GM12875 (cell line): ENCODE measurements around the gene FAM131A.

Experiments
- H3K4me3 ChIP-seq: one replicate; pipeline ENCODE4 v1.5.1; 2011; ENCODE audit warnings: low read depth, low read length, control low read depth
- TF ChIP-seq, protein P1 (sequence below): IDR thresholded peaks from 2 replicates; pipeline ENCODE4 v1.5.1; 2011; ENCODE audit warnings: low read depth, mild to moderate bottlenecking, control low read depth, inconsistent platforms, low read length, moderate library complexity, borderline replicate concordance; ENCODE audit not compliant: insufficient read depth

The FAM131A gene

DNA sequence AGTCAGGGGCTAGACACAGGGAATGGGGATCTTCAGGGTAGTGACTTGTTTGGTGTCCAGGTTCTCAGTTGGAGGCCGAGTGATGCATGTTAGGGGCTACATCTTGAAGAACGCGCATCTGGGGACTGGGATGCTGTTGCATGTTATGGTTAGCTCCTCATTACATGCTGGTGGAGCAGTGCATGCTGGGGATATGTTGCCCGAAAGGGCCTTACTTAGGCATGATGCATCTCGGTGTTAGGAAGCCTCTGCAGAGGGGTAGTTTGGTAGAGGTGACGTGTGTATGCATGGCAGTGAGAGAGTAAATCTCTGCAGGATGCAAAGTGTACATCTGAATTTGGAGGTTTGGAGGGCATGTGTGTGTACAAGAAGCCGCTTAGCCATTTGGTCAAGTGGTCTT is 20.6 kb upstream of the FAM131A start:
- TF ChIP-seq, protein P1, sequence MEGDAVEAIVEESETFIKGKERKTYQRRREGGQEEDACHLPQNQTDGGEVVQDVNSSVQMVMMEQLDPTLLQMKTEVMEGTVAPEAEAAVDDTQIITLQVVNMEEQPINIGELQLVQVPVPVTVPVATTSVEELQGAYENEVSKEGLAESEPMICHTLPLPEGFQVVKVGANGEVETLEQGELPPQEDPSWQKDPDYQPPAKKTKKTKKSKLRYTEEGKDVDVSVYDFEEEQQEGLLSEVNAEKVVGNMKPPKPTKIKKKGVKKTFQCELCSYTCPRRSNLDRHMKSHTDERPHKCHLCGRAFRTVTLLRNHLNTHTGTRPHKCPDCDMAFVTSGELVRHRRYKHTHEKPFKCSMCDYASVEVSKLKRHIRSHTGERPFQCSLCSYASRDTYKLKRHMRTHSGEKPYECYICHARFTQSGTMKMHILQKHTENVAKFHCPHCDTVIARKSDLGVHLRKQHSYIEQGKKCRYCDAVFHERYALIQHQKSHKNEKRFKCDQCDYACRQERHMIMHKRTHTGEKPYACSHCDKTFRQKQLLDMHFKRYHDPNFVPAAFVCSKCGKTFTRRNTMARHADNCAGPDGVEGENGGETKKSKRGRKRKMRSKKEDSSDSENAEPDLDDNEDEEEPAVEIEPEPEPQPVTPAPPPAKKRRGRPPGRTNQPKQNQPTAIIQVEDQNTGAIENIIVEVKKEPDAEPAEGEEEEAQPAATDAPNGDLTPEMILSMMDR: no peak
- peak overlapping the region; percentile 5 for H3K4me3 ChIP-seq

DNA sequence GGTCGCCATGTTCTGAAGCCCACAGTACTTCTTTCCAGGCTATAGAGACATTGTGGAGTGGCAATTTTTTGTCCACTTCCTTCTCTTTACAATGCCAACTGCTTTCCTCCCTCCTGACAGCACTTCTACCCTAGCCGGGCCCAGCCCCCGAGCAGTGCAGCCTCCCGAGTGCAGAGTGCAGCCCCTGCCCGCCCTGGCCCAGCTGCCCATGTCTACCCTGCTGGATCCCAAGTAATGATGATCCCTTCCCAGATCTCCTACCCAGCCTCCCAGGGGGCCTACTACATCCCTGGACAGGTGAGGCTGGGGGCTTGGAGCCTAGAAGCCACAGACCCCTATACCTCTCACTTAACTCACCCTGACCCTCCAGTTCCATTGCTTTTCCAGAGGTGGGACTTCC is 20.2 kb upstream of the FAM131A start:
- TF ChIP-seq, protein P1: no peak
- peak overlapping the region; percentile 5 for H3K4me3 ChIP-seq

DNA sequence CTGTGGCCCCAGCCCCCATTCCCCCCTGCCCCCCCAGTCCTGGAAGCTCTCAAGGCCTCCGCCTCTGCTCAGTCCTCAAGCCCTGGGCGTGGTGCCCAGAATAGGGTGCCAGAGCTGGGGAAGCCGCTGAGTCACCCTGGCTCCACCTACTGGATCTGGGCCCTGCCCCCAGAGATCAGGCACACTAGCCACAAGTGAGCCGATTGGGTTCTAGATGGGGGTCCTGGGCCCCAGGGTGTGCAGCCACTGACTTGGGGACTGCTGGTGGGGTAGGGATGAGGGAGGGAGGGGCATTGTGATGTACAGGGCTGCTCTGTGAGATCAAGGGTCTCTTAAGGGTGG is 17.3 kb upstream of the FAM131A start:
- TF ChIP-seq, protein P1: no peak
- no peak overlapping the region for H3K4me3 ChIP-seq

DNA sequence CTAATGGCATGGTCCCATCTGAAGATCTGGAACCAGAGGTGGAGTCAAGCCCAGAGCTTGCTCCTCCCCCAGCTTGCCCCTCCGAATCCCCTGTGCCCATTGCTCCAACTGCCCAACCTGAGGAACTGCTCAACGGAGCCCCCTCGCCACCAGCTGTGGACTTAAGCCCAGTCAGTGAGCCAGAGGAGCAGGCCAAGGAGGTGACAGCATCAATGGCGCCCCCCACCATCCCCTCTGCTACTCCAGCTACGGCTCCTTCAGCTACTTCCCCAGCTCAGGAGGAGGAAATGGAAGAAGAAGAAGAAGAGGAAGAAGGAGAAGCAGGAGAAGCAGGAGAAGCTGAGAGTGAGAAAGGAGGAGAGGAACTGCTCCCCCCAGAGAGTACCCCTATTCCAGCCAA is 15.7 kb upstream of the FAM131A start:
- TF ChIP-seq, protein P1: no peak
- H3K4me3 ChIP-seq: no peak overlapping the region

DNA sequence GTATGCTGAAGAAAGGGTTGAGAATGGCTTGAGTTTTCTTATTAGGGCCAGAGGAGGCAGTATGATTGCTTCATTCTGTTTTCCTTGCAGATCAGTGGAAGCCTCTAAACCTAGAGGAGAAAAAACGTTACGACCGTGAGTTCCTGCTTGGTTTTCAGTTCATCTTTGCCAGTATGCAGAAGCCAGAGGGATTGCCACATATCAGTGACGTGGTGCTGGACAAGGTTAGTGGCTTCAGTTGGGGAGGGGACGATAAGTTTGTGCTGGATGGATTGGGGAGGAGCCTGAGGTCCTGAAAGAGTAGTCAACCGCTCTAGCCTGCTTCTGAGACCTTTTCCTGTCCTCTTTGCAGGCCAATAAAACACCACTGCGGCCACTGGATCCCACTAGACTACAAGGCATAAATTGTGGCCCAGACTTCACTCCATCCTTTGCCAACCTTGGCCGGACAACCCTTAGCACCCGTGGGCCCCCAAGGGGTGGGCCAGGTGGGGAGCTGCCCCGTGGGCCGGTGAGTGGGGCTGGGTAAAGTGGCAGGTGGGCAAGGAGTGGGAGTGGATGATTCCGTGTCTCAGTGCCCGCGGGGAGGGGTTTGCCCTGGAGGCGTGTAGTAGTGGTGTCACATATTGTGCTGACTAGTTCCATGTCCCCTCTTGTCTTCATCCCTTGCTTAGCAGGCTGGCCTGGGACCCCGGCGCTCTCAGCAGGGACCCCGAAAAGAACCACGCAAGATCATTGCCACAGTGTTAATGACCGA is 14.5 kb upstream of the FAM131A start:
- TF ChIP-seq, protein P1: no peak
- no peak overlapping the region for H3K4me3 ChIP-seq

DNA sequence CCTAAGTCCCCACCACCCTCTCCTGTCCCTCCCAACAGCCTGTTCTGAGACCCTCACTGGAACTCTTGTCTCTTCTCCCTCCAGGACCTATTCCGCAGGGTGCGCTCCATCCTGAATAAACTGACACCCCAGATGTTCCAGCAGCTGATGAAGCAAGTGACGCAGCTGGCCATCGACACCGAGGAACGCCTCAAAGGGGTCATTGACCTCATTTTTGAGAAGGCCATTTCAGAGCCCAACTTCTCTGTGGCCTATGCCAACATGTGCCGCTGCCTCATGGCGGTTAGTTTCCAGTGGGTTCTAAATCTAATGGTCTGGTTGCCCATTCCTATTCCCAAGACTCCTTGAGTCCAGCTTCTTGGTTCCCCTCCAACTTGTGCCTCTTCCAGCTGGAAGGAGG is 13.7 kb upstream of the FAM131A start:
- no peak overlapping the region for H3K4me3 ChIP-seq
- TF ChIP-seq, protein P1: no peak

DNA sequence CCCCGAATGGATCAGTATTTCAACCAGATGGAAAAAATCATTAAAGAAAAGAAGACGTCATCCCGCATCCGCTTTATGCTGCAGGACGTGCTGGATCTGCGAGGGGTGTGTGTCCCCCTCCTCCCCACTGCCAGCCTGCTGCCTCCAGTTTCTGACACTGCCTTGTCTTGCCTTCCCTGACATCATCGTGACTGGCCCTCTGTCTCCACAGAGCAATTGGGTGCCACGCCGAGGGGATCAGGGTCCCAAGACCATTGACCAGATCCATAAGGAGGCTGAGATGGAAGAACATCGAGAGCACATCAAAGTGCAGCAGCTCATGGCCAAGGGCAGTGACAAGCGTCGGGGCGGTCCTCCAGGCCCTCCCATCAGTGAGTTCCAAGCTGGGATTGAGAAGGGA is 12.1 kb upstream of the FAM131A start:
- TF ChIP-seq, protein P1: no peak
- no peak overlapping the region for H3K4me3 ChIP-seq
